IPS DF 6.9 (cell line): ENCODE data around the gene OR2S2.

Experiments used
- DNase-seq: peaks from one replicate; pipeline ENCODE4 v3.0.0-alpha.2; 2013; ENCODE audit warnings: low read depth, low spot score
- H3K27ac ChIP-seq: one replicate; pipeline ENCODE4 v1.5.1; 2013; ENCODE audit warnings: low read length, control low read depth
- H3K27me3 ChIP-seq: 2 replicates; pipeline ENCODE4 v1.6.1; 2013; ENCODE audit warnings: mild to moderate bottlenecking, low read length; ENCODE audit not compliant: control insufficient read depth, insufficient read depth
- H3K36me3 ChIP-seq: 2 replicates; pipeline ENCODE4 v1.6.1; 2013; ENCODE audit warnings: low read length; ENCODE audit not compliant: control insufficient read depth, insufficient read depth
- H3K4me1 ChIP-seq: 2 replicates; pipeline ENCODE4 v1.6.1; 2013; ENCODE audit warnings: low read length; ENCODE audit not compliant: control insufficient read depth, insufficient read depth
- H3K4me3 ChIP-seq: 2 replicates; pipeline ENCODE4 v1.5.1; 2013; ENCODE audit warnings: mild to moderate bottlenecking, low read length
- H3K9me3 ChIP-seq: 2 replicates; pipeline ENCODE4 v1.6.1; 2013; ENCODE audit warnings: low read length, inconsistent platforms; ENCODE audit not compliant: control insufficient read depth, insufficient read depth
- WGBS: extraction: QIAGEN DNeasy Blood & Tissue Kit; methylation state at CpG from one replicate; pipeline ENCODE4 v1.1.7; 2013; ENCODE audit warnings: mixed read lengths, missing lambda C conversion rate; ENCODE audit not compliant: insufficient read length, insufficient coverage; 5-methylcytosine and 5-hydroxymethylcytosine counted together

Gene OR2S2

GRCh38 chr9:35990155-35990554 lies 32.2 kb upstream of the OR2S2 start:
- Histone ChIP-seq H3K36me3 (no peaks in the 10 kb centered on the region), H3K4me3 (no peak overlapping the region), H3K27ac (no peak overlapping the region), H3K9me3 (no peaks in the 10 kb centered on the region), H3K27me3 (no peaks in the 10 kb centered on the region), H3K4me1 (no peaks in the 10 kb centered on the region)
- no CpG with 5 or more reads among the region's 3 CpGs for WGBS
- no peak for DNase-seq

- Histone ChIP-seq H3K36me3 (no peaks in the 10 kb centered on the region), H3K4me1 (no peaks in the 10 kb centered on the region), H3K9me3 (no peaks in the 10 kb centered on the region), H3K27me3 (no peaks in the 10 kb centered on the region), H3K4me3 (no peak overlapping the region), H3K27ac (no peak overlapping the region)
- DNase-seq, result no peak
- WGBS, result no CpG with 5 or more reads among the region's 1 CpG
Observed at GRCh38 chr9:35984021-35984420, 26.1 kb upstream of the OR2S2 start.

DNA sequence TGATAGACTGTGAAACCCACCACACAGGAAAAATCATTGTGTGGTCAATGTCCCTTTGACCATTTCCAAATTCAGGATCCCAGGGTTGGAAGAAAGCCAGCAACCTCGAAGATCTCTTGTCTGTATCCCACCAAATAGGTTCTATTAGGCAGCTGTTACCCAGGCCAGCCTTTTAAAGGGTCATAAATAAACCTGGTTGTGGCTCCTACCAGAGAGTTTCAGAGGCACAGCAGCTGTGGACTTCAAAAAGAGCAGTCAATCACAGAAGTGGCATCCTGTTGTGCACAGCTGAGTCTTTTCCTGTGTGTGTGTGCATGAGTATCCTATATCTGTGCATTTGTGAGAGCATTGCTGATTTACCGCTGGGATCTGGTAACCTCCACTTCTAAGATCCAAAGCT lies 23.7 kb upstream of the OR2S2 start:
- DNase-seq, result no peak
- WGBS, result no CpG with 5 or more reads among the region's 2 CpGs
- H3K27ac ChIP-seq, result no peak overlapping the region
- H3K36me3 ChIP-seq, result no peaks in the 10 kb centered on the region
- no peaks in the 10 kb centered on the region for H3K9me3 ChIP-seq
- no peak overlapping the region for H3K4me3 ChIP-seq
- no peaks in the 10 kb centered on the region for H3K4me1 ChIP-seq
- no peaks in the 10 kb centered on the region for H3K27me3 ChIP-seq

DNA sequence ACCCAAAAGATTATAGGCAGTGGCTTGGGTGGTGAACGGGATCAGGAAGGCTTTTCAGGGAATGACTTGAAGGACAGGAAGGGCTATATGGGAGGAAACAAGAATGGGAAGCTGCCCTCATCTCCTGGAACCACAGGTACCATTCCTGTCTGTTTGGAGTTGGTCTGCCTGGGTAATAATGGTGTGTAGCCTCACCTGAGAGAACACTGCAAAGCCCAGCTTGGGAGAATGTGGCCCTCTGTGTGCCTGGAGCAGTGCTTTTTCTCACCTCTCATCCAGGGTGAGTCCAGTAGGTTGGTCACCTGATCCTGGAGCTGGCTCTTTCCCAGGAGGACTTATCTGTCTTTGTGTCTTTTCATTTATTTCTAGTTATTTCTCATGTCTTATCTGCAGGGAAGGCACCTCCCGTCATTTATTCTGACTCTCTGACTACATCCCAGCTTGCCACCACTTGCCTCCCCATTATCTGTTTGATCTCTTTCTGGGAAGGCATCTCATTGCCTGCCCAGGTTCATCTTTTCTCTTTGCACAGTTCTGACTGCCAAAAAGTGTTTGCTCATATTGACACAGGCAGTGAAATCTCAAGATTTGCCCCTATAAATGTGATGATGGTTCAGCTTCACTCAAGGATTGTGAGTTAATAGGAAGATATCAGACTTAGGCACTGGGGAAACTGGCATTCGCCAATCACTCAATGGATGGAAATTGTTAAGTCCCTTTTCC lies 22.5 kb upstream of the OR2S2 start:
- H3K36me3 ChIP-seq, result no peaks in the 10 kb centered on the region
- no peak for DNase-seq
- no CpG with 5 or more reads among the region's 3 CpGs for WGBS
- no peak overlapping the region for H3K27ac ChIP-seq
- H3K4me3 ChIP-seq, result no peak overlapping the region
- H3K27me3 ChIP-seq, result no peaks in the 10 kb centered on the region
- no peaks in the 10 kb centered on the region for H3K4me1 ChIP-seq
- H3K9me3 ChIP-seq, result no peaks in the 10 kb centered on the region

DNA sequence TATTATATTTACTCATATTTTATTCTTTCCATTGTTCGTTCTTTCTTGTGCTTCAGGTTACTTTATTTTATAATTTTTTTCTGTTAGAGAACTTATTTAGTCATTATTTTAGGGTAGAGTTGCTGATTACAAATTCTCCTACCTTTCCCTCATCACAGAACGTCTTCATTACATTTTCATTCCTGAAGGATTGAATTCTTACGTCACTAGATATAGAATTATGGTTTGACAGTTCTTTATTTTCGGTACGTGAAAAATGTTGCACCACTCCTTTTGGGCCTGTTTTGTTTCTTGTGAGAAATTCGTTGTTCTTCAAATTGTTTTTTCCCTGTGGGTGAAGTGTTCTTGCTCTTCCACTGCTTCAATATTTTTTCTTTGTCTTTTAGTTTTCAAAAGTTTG lies 20.8 kb upstream of the OR2S2 start:
- H3K36me3 ChIP-seq, result no peaks in the 10 kb centered on the region
- no peak for DNase-seq
- H3K27ac ChIP-seq, result no peak overlapping the region
- no CpG with 5 or more reads among the region's 6 CpGs for WGBS
- H3K9me3 ChIP-seq, result no peaks in the 10 kb centered on the region
- no peaks in the 10 kb centered on the region for H3K4me1 ChIP-seq
- H3K4me3 ChIP-seq, result no peak overlapping the region
- no peaks in the 10 kb centered on the region for H3K27me3 ChIP-seq

GRCh38 chr9:35976726-35977125 lies 18.8 kb upstream of the OR2S2 start:
- H3K36me3 ChIP-seq, result no peaks in the 10 kb centered on the region
- H3K4me1 ChIP-seq, result no peaks in the 10 kb centered on the region
- H3K27me3 ChIP-seq, result no peaks in the 10 kb centered on the region; the same call in 1 of the 2 replicates
- WGBS, result no CpG with 5 or more reads among the region's 1 CpG
- DNase-seq, result no peak
- no peak overlapping the region for H3K4me3 ChIP-seq
- no peak overlapping the region for H3K27ac ChIP-seq
- no peaks in the 10 kb centered on the region for H3K9me3 ChIP-seq

GRCh38 chr9:35974800-35975199 lies 16.8 kb upstream of the OR2S2 start:
- Histone ChIP-seq H3K4me3 (no peak overlapping the region), H3K36me3 (no peaks in the 10 kb centered on the region), H3K27ac (no peak overlapping the region), H3K27me3 (no peaks in the 10 kb centered on the region; the same call in 1 of the 2 replicates), H3K4me1 (no peaks in the 10 kb centered on the region), H3K9me3 (no peaks in the 10 kb centered on the region)
- no peak for DNase-seq
- WGBS, result no CpG with 5 or more reads among the region's 1 CpG

DNA sequence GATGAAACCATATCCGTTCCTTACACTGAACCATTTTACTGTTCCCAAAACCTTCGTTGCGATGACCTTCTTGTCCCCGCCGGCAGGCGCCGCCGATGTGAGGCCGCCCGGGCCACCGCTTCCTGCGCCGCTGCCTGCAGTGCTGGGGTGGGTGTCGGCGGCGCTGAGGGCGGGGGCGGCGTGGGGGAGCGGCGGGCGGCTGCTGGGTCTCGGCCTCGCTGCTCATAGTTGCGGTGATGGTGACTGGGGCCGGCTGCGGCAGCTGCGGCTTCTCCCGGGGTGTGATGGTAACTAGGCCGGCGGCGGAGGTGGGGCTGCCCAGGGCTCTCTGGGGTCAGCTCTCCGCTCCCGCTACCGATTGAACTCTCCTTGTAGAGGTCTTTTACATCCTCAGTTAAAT lies 14.1 kb upstream of the OR2S2 start:
- H3K36me3 ChIP-seq, result no peaks in the 10 kb centered on the region
- no peak overlapping the region for H3K27ac ChIP-seq
- H3K9me3 ChIP-seq, result no peaks in the 10 kb centered on the region
- H3K4me1 ChIP-seq, result no peaks in the 10 kb centered on the region
- no CpG with 5 or more reads among the region's 35 CpGs for WGBS
- DNase-seq, result no peak
- H3K27me3 ChIP-seq, result no peaks in the 10 kb centered on the region; the same call in 1 of the 2 replicates
- H3K4me3 ChIP-seq, result peak overlapping the region; percentile 20; the same call in 1 of the 2 replicates

GRCh38 chr9:35967042-35967441 lies 9.1 kb upstream of the OR2S2 start:
- Histone ChIP-seq H3K4me1 (no peaks in the 10 kb centered on the region; the same call in 1 of the 2 replicates), H3K9me3 (no peaks in the 10 kb centered on the region; the same call in 1 of the 2 replicates), H3K27me3 (no peaks in the 10 kb centered on the region; the same call in 1 of the 2 replicates), H3K27ac (no peak overlapping the region), H3K36me3 (no peaks in the 10 kb centered on the region), H3K4me3 (no peak overlapping the region)
- WGBS, result no CpG with 5 or more reads among the region's 2 CpGs
- no peak for DNase-seq

GRCh38 chr9:35966433-35966832 lies 8.5 kb upstream of the OR2S2 start:
- Histone ChIP-seq H3K4me3 (no peak overlapping the region), H3K4me1 (peaks cover 2% of the 10 kb centered on the region), H3K36me3 (no peaks in the 10 kb centered on the region), H3K27ac (no peak overlapping the region), H3K27me3 (no peaks in the 10 kb centered on the region), H3K9me3 (no peaks in the 10 kb centered on the region; the same call in 1 of the 2 replicates)
- no peak for DNase-seq
- WGBS, result no CpG with 5 or more reads among the region's 4 CpGs

- Histone ChIP-seq H3K36me3 (no peaks in the 10 kb centered on the region), H3K27ac (no peak overlapping the region), H3K27me3 (no peaks in the 10 kb centered on the region), H3K9me3 (no peaks in the 10 kb centered on the region; the same call in 1 of the 2 replicates), H3K4me1 (peaks cover 2% of the 10 kb centered on the region), H3K4me3 (no peak overlapping the region)
- WGBS, result 100% methylated on average over 2 of the region's 6 CpGs
- DNase-seq, result no peak
Observed at GRCh38 chr9:35965011-35965410, 7.1 kb upstream of the OR2S2 start.
